Right lobe of liver (tissue), 4 donors: Measurements from ENCODE around the gene INPP4B.

Experiments
- CTCF ChIP-seq, 4 donors: fragments of 200-600 bp in 3 of 4; fragments of 450-650 bp in 1 of 4; IDR thresholded peaks; one replicate each; pipeline versions ENCODE4 v1.5.1 to v1.8.0; 2016 to 2022; ENCODE audit warnings: antibody characterized with exemption in 4 of 4, mild to moderate bottlenecking in 2 of 4
- POLR2A ChIP-seq: fragments of 450-650 bp; IDR thresholded peaks from one replicate; pipeline ENCODE4 v1.6.1; 2017; ENCODE audit warnings: antibody characterized with exemption, mild to moderate bottlenecking
- donor health status: DM: no; HTN: no; CAD: no.
- donor health status: DM: no; HTN: no; CAD: no.
- donor health status: DM: no; HTN: yes; CAD: no.

- TF ChIP-seq CTCF (IDR thresholded peaks at IDR 0.05) = no peak
- TF ChIP-seq POLR2A = no peak
Observed at GRCh38 chr4:142378179-142378578, 467.9 kb downstream of the INPP4B start.
